ENCODE measurements around the gene KDELR3. TPM values are rescaled to one million over a fixed set of nuclear protein-coding genes. Genes with fewer than 3 reads are reported as not detected.

Gene KDELR3
- total RNA-seq, 1 experiment from 2014 or later, result 7.3 TPM

- H3K27ac Mint-ChIP-seq, result no peak overlapping the region
- no peaks in the 10 kb centered on the region; the same call in 1 of the 2 replicates for H3K4me1 ChIP-seq (ENCODE audit: insufficient read depth, low read length)
- no CpG with 5 or more reads among the region's 26 CpGs for WGBS (ENCODE audit: extremely low coverage, insufficient read length, low lambda C conversion rate)
- no peak overlapping the region for H3K4me2 ChIP-seq (ENCODE audit: insufficient read depth, insufficient read length, low read length)
- H3K79me1 ChIP-seq (ENCODE audit: insufficient read depth, low read depth, low read length, poor library complexity, severe bottlenecking), result no peaks in the 10 kb centered on the region
- H3K4me1 Mint-ChIP-seq, result peaks cover 27 to 46% of the 10 kb centered on the region in 2 experiments
- H2BK15ac ChIP-seq (ENCODE audit: low read depth, low read length), result no peak overlapping the region
- H4K8ac ChIP-seq (replicated peaks; ENCODE audit: insufficient read length, low read depth, low read length), result no peak overlapping the region
- TF ChIP-seq, protein P1, sequence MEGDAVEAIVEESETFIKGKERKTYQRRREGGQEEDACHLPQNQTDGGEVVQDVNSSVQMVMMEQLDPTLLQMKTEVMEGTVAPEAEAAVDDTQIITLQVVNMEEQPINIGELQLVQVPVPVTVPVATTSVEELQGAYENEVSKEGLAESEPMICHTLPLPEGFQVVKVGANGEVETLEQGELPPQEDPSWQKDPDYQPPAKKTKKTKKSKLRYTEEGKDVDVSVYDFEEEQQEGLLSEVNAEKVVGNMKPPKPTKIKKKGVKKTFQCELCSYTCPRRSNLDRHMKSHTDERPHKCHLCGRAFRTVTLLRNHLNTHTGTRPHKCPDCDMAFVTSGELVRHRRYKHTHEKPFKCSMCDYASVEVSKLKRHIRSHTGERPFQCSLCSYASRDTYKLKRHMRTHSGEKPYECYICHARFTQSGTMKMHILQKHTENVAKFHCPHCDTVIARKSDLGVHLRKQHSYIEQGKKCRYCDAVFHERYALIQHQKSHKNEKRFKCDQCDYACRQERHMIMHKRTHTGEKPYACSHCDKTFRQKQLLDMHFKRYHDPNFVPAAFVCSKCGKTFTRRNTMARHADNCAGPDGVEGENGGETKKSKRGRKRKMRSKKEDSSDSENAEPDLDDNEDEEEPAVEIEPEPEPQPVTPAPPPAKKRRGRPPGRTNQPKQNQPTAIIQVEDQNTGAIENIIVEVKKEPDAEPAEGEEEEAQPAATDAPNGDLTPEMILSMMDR (conservative IDR thresholded peaks at IDR 0.05), result no peak
- H2AFZ ChIP-seq (ENCODE audit: low read length), result no peak overlapping the region
- H2BK12ac ChIP-seq (ENCODE audit: insufficient read length, low read depth, low read length), result no peak overlapping the region
- no peaks in the 10 kb centered on the region for H3K79me2 ChIP-seq (ENCODE audit: insufficient read depth, low read length)
- no peaks in the 10 kb centered on the region for H3K36me3 Mint-ChIP-seq (ENCODE audit: insufficient read depth in 1 of 3, low read depth in 3 of 3)
- no peak overlapping the region for H2BK120ac ChIP-seq (ENCODE audit: low read depth, low read length, poor library complexity, severe bottlenecking)
- H3K27ac ChIP-seq (ENCODE audit: insufficient read length, low read depth, low read length), result no peak overlapping the region
- H3K9me3 ChIP-seq (ENCODE audit: control insufficient read depth, low read depth, low read length), result no peaks in the 10 kb centered on the region
- peaks cover 3% of the 10 kb centered on the region for H4K20me1 ChIP-seq (ENCODE audit: control insufficient read depth, insufficient read depth, insufficient read length)
- no peak overlapping the region for H3K18ac ChIP-seq (ENCODE audit: insufficient read length, low read depth, low read length)
- no peak overlapping the region for H2BK20ac ChIP-seq (ENCODE audit: low read depth, low read length, poor library complexity, severe bottlenecking)
- H3K4me3 Mint-ChIP-seq, result no peak overlapping the region
- no peak for DNase-seq
- H3K4ac ChIP-seq (ENCODE audit: low read depth, low read length), result no peak overlapping the region
- peaks cover 76% of the 10 kb centered on the region for H3K27me3 Mint-ChIP-seq (ENCODE audit: low read depth)
- H3K9me3 Mint-ChIP-seq, result no peaks in the 10 kb centered on the region
- peaks cover 2% of the 10 kb centered on the region; the same call in 1 of the 2 replicates for H3K27me3 ChIP-seq (ENCODE audit: insufficient read depth, low read length)
- H3K9ac ChIP-seq (ENCODE audit: extremely low read depth, insufficient read length, low read length), result no peak overlapping the region
- no peak overlapping the region for H4K5ac ChIP-seq (ENCODE audit: insufficient read length, low read depth, low read length)
- no peak overlapping the region for H2AK5ac ChIP-seq (ENCODE audit: insufficient read length, low read length)
- H3K23ac ChIP-seq (ENCODE audit: insufficient read length, low read depth, low read length), result no peak overlapping the region
- H3K23me2 ChIP-seq (ENCODE audit: insufficient read length, low read depth, low read length, poor library complexity, severe bottlenecking), result peaks cover 9% of the 10 kb centered on the region
- no peak overlapping the region for H4K91ac ChIP-seq (ENCODE audit: insufficient read length, low read depth, low read length)
- H3T11ph ChIP-seq (ENCODE audit: low read length), result no peak overlapping the region
- H3K56ac ChIP-seq (ENCODE audit: insufficient read length, low read depth, low read length), result no peak overlapping the region
- no peak overlapping the region; the same call in 1 of the 2 replicates for H3K14ac ChIP-seq (ENCODE audit: insufficient read depth, low read length)
- no peak overlapping the region for H2BK5ac ChIP-seq (ENCODE audit: insufficient read length, low read length)
Measured at GRCh38 chr22:38465673-38466490, 2.0 kb upstream of the KDELR3 start.

Measured in H9 (cell line).